Measurements from ENCODE around the gene GIMAP6.

GRCh38 chr7:150587551-150587950 lies 44.6 kb downstream of the GIMAP6 start:
- TF ChIP-seq EZH2 (IDR thresholded peaks at IDR 0.05) (no peak), POLR2AphosphoS5 (IDR thresholded peaks at IDR 0.05; ENCODE audit: borderline replicate concordance, low read depth, low read length) (no peak), FOXP2 (optimal IDR thresholded peaks at IDR 0.05; ENCODE audit: control extremely low read depth, extremely low read length, insufficient read depth) (no peak)
